Mammary epithelial cell (primary cell): ENCODE measurements around the gene GNG8.

Experiments used
- EZH2 ChIP-seq: IDR thresholded peaks from 2 replicates; pipeline ENCODE4 v1.6.1; 2012; ENCODE audit warnings: low read length, inconsistent platforms, borderline replicate concordance
- TF ChIP-seq, protein P1 (sequence below), 2 donors: IDR thresholded peaks in 1 of 2; conservative IDR thresholded peaks in 1 of 2; 2 replicates each; pipeline ENCODE4 v1.5.1; 2011 to 2012; ENCODE audit warnings: inconsistent platforms in 2 of 2, low read length in 2 of 2, mild to moderate bottlenecking in 2 of 2, control low read depth in 1 of 2, low read depth in 1 of 2; ENCODE audit not compliant: insufficient read depth in 1 of 2; ENCODE audit errors: extremely low read depth in 1 of 2

DNA sequence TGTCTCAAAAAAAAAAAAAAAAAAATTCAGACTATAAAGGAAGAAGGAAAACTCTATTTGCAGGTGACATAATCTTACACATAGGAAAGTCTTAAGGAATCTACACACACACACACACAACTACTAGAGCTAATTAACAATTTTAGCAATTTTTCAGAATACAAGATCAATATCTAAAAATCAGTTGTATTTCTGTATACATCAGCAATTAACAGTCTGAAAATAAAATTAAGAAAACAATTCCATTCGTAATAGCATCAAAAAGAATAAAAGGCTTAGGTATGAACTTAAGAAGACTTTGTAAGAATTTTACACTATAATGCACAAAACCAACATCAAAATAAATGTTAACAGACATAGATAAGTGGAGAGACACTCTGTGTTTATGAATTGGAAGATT lies 50.5 kb downstream of the GNG8 start:
- TF ChIP-seq, protein P1, sequence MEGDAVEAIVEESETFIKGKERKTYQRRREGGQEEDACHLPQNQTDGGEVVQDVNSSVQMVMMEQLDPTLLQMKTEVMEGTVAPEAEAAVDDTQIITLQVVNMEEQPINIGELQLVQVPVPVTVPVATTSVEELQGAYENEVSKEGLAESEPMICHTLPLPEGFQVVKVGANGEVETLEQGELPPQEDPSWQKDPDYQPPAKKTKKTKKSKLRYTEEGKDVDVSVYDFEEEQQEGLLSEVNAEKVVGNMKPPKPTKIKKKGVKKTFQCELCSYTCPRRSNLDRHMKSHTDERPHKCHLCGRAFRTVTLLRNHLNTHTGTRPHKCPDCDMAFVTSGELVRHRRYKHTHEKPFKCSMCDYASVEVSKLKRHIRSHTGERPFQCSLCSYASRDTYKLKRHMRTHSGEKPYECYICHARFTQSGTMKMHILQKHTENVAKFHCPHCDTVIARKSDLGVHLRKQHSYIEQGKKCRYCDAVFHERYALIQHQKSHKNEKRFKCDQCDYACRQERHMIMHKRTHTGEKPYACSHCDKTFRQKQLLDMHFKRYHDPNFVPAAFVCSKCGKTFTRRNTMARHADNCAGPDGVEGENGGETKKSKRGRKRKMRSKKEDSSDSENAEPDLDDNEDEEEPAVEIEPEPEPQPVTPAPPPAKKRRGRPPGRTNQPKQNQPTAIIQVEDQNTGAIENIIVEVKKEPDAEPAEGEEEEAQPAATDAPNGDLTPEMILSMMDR (conservative IDR thresholded peaks at IDR 0.05 in 1 of 2, IDR thresholded peaks at IDR 0.05 in 1 of 2; ENCODE audit: extremely low read depth in 1 of 2, insufficient read depth in 1 of 2, low read depth in 1 of 2, low read length in 2 of 2) = no peak
- no peak for TF ChIP-seq EZH2
